ENCODE results near the gene KCNAB2. TPM values are rescaled to one million over a fixed set of nuclear protein-coding genes. Genes with fewer than 3 reads are reported as not detected.
A peak's percentile ranks its signal among the peaks of the same experiment; 100 is the strongest.

KCNAB2 gene
- total RNA-seq, 1 donor from 2014 or later: 3.3 TPM

GRCh38 chr1:6033124-6033523 is 12.6 kb upstream of the KCNAB2 start:
- DNase-seq (ENCODE audit: low read depth): no peak
- H3K4me3 ChIP-seq (ENCODE audit: low read depth, low read length): no peak overlapping the region
- no peak for TF ChIP-seq CTCF (conservative IDR thresholded peaks at IDR 0.05; ENCODE audit: low read depth, low read length)

- peak; percentile 66 for TF ChIP-seq CTCF (conservative IDR thresholded peaks at IDR 0.05; ENCODE audit: low read depth, low read length)
- DNase-seq (ENCODE audit: low read depth): no peak
- H3K4me3 ChIP-seq (ENCODE audit: low read depth, low read length): no peak overlapping the region
Observed at GRCh38 chr1:6033986-6034749, 11.5 kb upstream of the KCNAB2 start.

GRCh38 chr1:6034750-6035096 is 11.0 kb upstream of the KCNAB2 start:
- TF ChIP-seq CTCF (conservative IDR thresholded peaks at IDR 0.05; ENCODE audit: low read depth, low read length): no peak
- H3K4me3 ChIP-seq (ENCODE audit: low read depth, low read length): no peak overlapping the region

GRCh38 chr1:6035303-6035702 is 10.4 kb upstream of the KCNAB2 start:
- DNase-seq (ENCODE audit: low read depth): no peak
- H3K4me3 ChIP-seq (ENCODE audit: low read depth, low read length): no peak overlapping the region
- no peak for TF ChIP-seq CTCF (conservative IDR thresholded peaks at IDR 0.05; ENCODE audit: low read depth, low read length)

More at GRCh38 chr1:6034750-6035096, 11.0 kb upstream of the KCNAB2 start:
- DNase-seq (ENCODE audit: low read depth): no peak

GRCh38 chr1:6035719-6036118 is 10.0 kb upstream of the KCNAB2 start:
- peak; percentile 30 for TF ChIP-seq CTCF (conservative IDR thresholded peaks at IDR 0.05; ENCODE audit: low read depth, low read length)
- no peak overlapping the region for H3K4me3 ChIP-seq (ENCODE audit: low read depth, low read length)
- no peak for DNase-seq (ENCODE audit: low read depth)

GRCh38 chr1:6037338-6037762 is 8.3 kb upstream of the KCNAB2 start:
- no peak overlapping the region for H3K4me3 ChIP-seq (ENCODE audit: low read depth, low read length)
- DNase-seq (ENCODE audit: low read depth): no peak
- TF ChIP-seq CTCF (conservative IDR thresholded peaks at IDR 0.05; ENCODE audit: low read depth, low read length): no peak

- DNase-seq (ENCODE audit: low read depth): no peak
- H3K4me3 ChIP-seq (ENCODE audit: low read depth, low read length): no peak overlapping the region
- TF ChIP-seq CTCF (conservative IDR thresholded peaks at IDR 0.05; ENCODE audit: low read depth, low read length): no peak
Observed at GRCh38 chr1:6038603-6039002, 7.1 kb upstream of the KCNAB2 start.

Measured in epithelial cell of proximal tubule (primary cell).